K562 (cell line): ENCODE results near the gene HADH.

Experiments
- CEBPB ChIP-seq: fragments of 450-650 bp; IDR thresholded peaks from 2 replicates; pipeline ENCODE4 v1.6.1; 2016; ENCODE audit warnings: missing genetic modification characterization, missing compliant biosample characterization
- EZH2 ChIP-seq: IDR thresholded peaks from 2 replicates; pipeline ENCODE4 v1.6.1; 2012; ENCODE audit warnings: low read depth, mild to moderate bottlenecking, inconsistent platforms, low read length, borderline replicate concordance
- FOXK2 ChIP-seq, 2 experiments: fragments of 450-650 bp; IDR thresholded peaks in 1 of 2; conservative IDR thresholded peaks in 1 of 2; 2 replicates each; pipeline ENCODE4 v1.6.1; 2016; ENCODE audit warnings: low read depth in 2 of 2, mild to moderate bottlenecking in 1 of 2
- LARP7 ChIP-seq: fragments of 450-650 bp; IDR thresholded peaks from 2 replicates; pipeline ENCODE4 v1.6.1; 2016
- MTA3 ChIP-seq: fragments of 450-650 bp; formaldehyde crosslinking; IDR thresholded peaks from 2 replicates; pipeline ENCODE4 v1.6.1; 2017; ENCODE audit warnings: mild to moderate bottlenecking, borderline replicate concordance
- POLR2AphosphoS2 ChIP-seq: IDR thresholded peaks from 2 replicates; pipeline ENCODE4 v1.6.1; 2012; ENCODE audit warnings: low read length, improper control_type of control experiment
- POLR2AphosphoS5 ChIP-seq: IDR thresholded peaks from 2 replicates; pipeline ENCODE4 v1.6.1; 2011; ENCODE audit warnings: mild to moderate bottlenecking, low read depth, low read length, moderate library complexity; ENCODE audit not compliant: control insufficient read depth, insufficient read depth
- TAF15 ChIP-seq: fragments of 200-400 bp; formaldehyde crosslinking; IDR thresholded peaks from 2 replicates; pipeline ENCODE4 v1.6.1; 2017; ENCODE audit warnings: mild to moderate bottlenecking, low read depth, low read length, moderate library complexity
- ZNF175 ChIP-seq: fragments of 200-800 bp; sonication (Bioruptor generic); IDR thresholded peaks from 2 replicates; pipeline ENCODE4 v1.6.1; 2016; ENCODE audit warnings: low read depth, mild to moderate bottlenecking, missing genetic modification characterization, missing compliant biosample characterization
- ZNF561 ChIP-seq: fragments of 450-650 bp; formaldehyde crosslinking; conservative IDR thresholded peaks from 2 replicates; pipeline ENCODE4 v1.4.0; 2020; ENCODE audit warnings: mild to moderate bottlenecking, moderate library complexity
- TF ChIP-seq, protein P1 (sequence below), 2 experiments: IDR thresholded peaks; 2 replicates each; pipeline ENCODE4 v1.6.1; 2011; ENCODE audit warnings: borderline replicate concordance in 1 of 2, control low read depth in 1 of 2, low read depth in 1 of 2, low read length in 1 of 2, mild to moderate bottlenecking in 1 of 2, mixed read lengths in 1 of 2, moderate library complexity in 1 of 2; ENCODE audit not compliant: insufficient read depth in 1 of 2, insufficient read length in 1 of 2, poor library complexity in 1 of 2, severe bottlenecking in 1 of 2; ENCODE audit errors: extremely low read depth in 1 of 2
- TF ChIP-seq, protein P2 (sequence below): fragments of 450-650 bp; IDR thresholded peaks from 2 replicates; pipeline ENCODE4 v1.6.1; 2016
- TF ChIP-seq, protein P3 (sequence below): fragments of 250-450 bp; sonication (Bioruptor Pico); IDR thresholded peaks from 2 replicates; pipeline ENCODE4 v1.8.0; 2022; ENCODE audit warnings: inconsistent platforms, mild to moderate bottlenecking, moderate library complexity, borderline replicate concordance

DNA sequence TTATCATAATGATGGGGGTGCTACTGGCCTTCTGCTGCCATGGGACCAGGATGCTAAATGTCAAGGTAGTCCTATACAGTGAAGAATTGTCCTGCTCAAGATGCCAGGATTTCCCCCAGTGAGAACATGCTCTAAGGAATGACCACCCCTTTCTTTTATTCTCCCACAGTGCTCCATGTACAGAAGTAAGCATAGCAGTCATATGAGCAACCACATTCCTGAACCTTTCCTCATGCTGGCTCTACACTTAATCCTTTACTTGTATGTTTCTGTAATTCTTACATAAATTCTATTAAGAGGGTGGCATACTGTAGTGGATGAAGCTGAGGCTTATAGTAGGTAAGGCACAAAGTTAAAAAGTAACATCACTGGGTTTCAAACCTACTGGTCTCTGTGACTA is 38.1 kb upstream of the HADH start:
- TF ChIP-seq CEBPB (tag) (no peak), LARP7 (no peak), POLR2AphosphoS5 (no peak), ZNF561 (no peak), EZH2 (no peak), POLR2AphosphoS2 (no peak), TAF15 (no peak), ZNF175 (CRISPR knock-in tag) (no peak), FOXK2 (conservative IDR thresholded peaks at IDR 0.05 in 1 of 2, IDR thresholded peaks at IDR 0.05 in 1 of 2; ENCODE audit: low read depth in 2 of 2) (no peak), MTA3 (no peak)
- TF ChIP-seq, protein P1, sequence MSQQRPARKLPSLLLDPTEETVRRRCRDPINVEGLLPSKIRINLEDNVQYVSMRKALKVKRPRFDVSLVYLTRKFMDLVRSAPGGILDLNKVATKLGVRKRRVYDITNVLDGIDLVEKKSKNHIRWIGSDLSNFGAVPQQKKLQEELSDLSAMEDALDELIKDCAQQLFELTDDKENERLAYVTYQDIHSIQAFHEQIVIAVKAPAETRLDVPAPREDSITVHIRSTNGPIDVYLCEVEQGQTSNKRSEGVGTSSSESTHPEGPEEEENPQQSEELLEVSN (IDR thresholded peaks at IDR 0.05; ENCODE audit: borderline replicate concordance in 1 of 2, extremely low read depth in 1 of 2, insufficient read depth in 1 of 2, insufficient read length in 1 of 2, low read depth in 1 of 2, low read length in 1 of 2, poor library complexity in 1 of 2, severe bottlenecking in 1 of 2): no peak
- TF ChIP-seq, protein P2, sequence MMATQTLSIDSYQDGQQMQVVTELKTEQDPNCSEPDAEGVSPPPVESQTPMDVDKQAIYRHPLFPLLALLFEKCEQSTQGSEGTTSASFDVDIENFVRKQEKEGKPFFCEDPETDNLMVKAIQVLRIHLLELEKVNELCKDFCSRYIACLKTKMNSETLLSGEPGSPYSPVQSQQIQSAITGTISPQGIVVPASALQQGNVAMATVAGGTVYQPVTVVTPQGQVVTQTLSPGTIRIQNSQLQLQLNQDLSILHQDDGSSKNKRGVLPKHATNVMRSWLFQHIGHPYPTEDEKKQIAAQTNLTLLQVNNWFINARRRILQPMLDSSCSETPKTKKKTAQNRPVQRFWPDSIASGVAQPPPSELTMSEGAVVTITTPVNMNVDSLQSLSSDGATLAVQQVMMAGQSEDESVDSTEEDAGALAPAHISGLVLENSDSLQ: no peak
- TF ChIP-seq, protein P3, sequence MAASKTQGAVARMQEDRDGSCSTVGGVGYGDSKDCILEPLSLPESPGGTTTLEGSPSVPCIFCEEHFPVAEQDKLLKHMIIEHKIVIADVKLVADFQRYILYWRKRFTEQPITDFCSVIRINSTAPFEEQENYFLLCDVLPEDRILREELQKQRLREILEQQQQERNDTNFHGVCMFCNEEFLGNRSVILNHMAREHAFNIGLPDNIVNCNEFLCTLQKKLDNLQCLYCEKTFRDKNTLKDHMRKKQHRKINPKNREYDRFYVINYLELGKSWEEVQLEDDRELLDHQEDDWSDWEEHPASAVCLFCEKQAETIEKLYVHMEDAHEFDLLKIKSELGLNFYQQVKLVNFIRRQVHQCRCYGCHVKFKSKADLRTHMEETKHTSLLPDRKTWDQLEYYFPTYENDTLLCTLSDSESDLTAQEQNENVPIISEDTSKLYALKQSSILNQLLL (CRISPR knock-in tag): no peak
